ENCODE measurements around the gene LSM4.
A peak's percentile ranks its signal among the peaks of the same experiment; 100 is the strongest.

LSM4 gene

DNA sequence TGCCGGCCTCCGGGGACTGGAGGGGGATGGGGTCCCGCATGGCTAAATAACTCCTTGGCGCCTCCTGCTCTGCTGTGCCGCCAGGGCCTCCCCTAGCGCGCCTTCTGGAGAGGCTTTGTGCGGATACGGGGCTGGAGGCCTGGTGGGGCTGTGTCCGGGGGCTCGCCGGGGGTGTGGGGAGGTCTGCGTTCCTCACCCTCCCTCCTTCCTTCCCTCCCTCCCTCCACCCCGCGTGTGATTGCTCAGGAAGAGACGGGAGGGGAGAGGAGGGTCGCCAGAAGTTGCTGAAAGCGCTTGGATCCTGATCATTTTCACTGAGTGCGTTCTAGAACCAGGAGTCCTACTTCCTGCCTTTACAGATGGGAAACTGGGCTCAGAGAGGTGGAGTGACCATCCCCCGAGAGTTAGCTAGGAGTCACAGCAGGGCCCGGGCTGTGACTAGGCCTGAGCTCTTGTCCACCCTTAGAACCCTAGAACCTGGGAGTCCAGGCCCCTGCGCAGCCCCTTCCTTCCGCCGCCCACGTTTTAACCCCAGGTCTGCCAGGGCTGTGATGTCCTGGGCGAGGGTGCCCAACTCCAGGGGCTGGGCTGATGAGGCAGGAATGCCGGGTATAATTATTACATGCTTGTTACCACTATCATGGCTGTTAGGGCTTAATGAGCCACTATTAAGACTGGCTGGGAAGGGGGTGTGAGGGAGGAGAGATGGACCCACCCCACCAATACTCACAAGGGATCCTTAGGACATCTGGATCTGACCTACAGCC is 40.7 kb downstream of the LSM4 start (continued):
- TF ChIP-seq ZNF664 (tag by site-specific recombination; IDR thresholded peaks at IDR 0.05) (peak; percentile 36; the same call in 1 of the 2 replicates), PRDM6 (tag by site-specific recombination; IDR thresholded peaks at IDR 0.05) (no peak), ZNF791 (tag by site-specific recombination; IDR thresholded peaks at IDR 0.05) (no peak), SCRT1 (tag by site-specific recombination; IDR thresholded peaks at IDR 0.05; ENCODE audit: borderline replicate concordance) (no peak), ZBTB48 (tag by site-specific recombination; IDR thresholded peaks at IDR 0.05) (peak; percentile 54; the same call in 1 of the 2 replicates), ZNF555 (tag by site-specific recombination; conservative IDR thresholded peaks at IDR 0.05) (no peak), ZNF274 (IDR thresholded peaks at IDR 0.05; ENCODE audit: low read length) (no peak), ZNF274 (tag by site-specific recombination; IDR thresholded peaks at IDR 0.05; ENCODE audit: borderline replicate concordance) (no peak), ZBTB20 (tag by site-specific recombination; IDR thresholded peaks at IDR 0.05) (peak; percentile 60), ZNF514 (tag by site-specific recombination; IDR thresholded peaks at IDR 0.05) (no peak), GLI4 (tag by site-specific recombination; IDR thresholded peaks at IDR 0.05) (0 out of 2 replicates have a peak, but pooled peaks have one; percentile 49), ZNF585B (tag by site-specific recombination; IDR thresholded peaks at IDR 0.05) (no peak), SP3 (tag by site-specific recombination; IDR thresholded peaks at IDR 0.05) (no peak; the same call in 1 of the 2 replicates), ZNF488 (tag by site-specific recombination; IDR thresholded peaks at IDR 0.05) (no peak), PRDM2 (tag by site-specific recombination; IDR thresholded peaks at IDR 0.05; ENCODE audit: borderline replicate concordance) (no peak), ZNF302 (tag by site-specific recombination; IDR thresholded peaks at IDR 0.05; ENCODE audit: low read depth) (no peak), ZFHX2 (tag by site-specific recombination; conservative IDR thresholded peaks at IDR 0.05) (no peak; the same call in 1 of the 2 replicates), ZFP41 (tag by site-specific recombination; IDR thresholded peaks at IDR 0.05; ENCODE audit: borderline replicate concordance) (no peak), ZNF214 (tag by site-specific recombination; IDR thresholded peaks at IDR 0.05; ENCODE audit: borderline replicate concordance) (no peak), ZNF423 (tag by site-specific recombination; IDR thresholded peaks at IDR 0.05) (no peak), GLI2 (tag by site-specific recombination; IDR thresholded peaks at IDR 0.05; ENCODE audit: borderline replicate concordance, low read depth) (no peak), BCL11A (tag by site-specific recombination; IDR thresholded peaks at IDR 0.05; ENCODE audit: low read depth) (no peak)
- TF ChIP-seq, protein P1, sequence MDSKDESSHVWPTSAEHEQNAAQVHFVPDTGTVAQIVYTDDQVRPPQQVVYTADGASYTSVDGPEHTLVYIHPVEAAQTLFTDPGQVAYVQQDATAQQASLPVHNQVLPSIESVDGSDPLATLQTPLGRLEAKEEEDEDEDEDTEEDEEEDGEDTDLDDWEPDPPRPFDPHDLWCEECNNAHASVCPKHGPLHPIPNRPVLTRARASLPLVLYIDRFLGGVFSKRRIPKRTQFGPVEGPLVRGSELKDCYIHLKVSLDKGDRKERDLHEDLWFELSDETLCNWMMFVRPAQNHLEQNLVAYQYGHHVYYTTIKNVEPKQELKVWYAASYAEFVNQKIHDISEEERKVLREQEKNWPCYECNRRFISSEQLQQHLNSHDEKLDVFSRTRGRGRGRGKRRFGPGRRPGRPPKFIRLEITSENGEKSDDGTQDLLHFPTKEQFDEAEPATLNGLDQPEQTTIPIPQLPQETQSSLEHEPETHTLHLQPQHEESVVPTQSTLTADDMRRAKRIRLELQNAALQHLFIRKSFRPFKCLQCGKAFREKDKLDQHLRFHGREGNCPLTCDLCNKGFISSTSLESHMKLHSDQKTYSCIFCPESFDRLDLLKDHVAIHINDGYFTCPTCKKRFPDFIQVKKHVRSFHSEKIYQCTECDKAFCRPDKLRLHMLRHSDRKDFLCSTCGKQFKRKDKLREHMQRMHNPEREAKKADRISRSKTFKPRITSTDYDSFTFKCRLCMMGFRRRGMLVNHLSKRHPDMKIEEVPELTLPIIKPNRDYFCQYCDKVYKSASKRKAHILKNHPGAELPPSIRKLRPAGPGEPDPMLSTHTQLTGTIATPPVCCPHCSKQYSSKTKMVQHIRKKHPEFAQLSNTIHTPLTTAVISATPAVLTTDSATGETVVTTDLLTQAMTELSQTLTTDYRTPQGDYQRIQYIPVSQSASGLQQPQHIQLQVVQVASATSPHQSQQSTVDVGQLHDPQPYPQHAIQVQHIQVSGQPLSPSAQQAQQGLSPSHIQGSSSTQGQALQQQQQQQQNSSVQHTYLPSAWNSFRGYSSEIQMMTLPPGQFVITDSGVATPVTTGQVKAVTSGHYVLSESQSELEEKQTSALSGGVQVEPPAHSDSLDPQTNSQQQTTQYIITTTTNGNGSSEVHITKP (tag by site-specific recombination; IDR thresholded peaks at IDR 0.05), result no peak
- TF ChIP-seq, protein P2, sequence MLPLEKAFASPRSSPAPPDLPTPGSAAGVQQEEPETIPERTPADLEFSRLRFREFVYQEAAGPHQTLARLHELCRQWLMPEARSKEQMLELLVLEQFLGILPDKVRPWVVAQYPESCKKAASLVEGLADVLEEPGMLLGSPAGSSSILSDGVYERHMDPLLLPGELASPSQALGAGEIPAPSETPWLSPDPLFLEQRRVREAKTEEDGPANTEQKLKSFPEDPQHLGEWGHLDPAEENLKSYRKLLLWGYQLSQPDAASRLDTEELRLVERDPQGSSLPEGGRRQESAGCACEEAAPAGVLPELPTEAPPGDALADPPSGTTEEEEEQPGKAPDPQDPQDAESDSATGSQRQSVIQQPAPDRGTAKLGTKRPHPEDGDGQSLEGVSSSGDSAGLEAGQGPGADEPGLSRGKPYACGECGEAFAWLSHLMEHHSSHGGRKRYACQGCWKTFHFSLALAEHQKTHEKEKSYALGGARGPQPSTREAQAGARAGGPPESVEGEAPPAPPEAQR (tag by site-specific recombination; IDR thresholded peaks at IDR 0.05), result no peak
